H9 (cell line): ENCODE results near the gene NCAPH2. TPM values are rescaled to one million over a fixed set of nuclear protein-coding genes. Genes with fewer than 3 reads are reported as not detected.
A peak's percentile ranks its signal among the peaks of the same experiment; 100 is the strongest.

Experiments used
- DNase-seq: peaks from one replicate; pipeline ENCODE4 v3.0.0-alpha.2; 2017
- H2AFZ ChIP-seq: one replicate; pipeline ENCODE4 v1.6.1; 2013; ENCODE audit warnings: mild to moderate bottlenecking, low read length, control low read depth, moderate library complexity
- H2AK5ac ChIP-seq: 2 replicates; pipeline ENCODE4 v1.6.1; 2013; ENCODE audit warnings: low read length, control low read depth, mixed read lengths; ENCODE audit not compliant: insufficient read length
- H2BK120ac ChIP-seq: one replicate; pipeline ENCODE4 v1.6.1; 2013; ENCODE audit warnings: low read depth, mild to moderate bottlenecking, low read length, control low read depth, inconsistent platforms; ENCODE audit not compliant: poor library complexity, severe bottlenecking
- H2BK12ac ChIP-seq: 2 replicates; pipeline ENCODE4 v1.6.1; 2013; ENCODE audit warnings: low read length, control low read depth, mixed read lengths, low read depth; ENCODE audit not compliant: insufficient read length
- H2BK15ac ChIP-seq: 2 replicates; pipeline ENCODE4 v1.6.1; 2013; ENCODE audit warnings: low read depth, low read length, control low read depth
- H2BK20ac ChIP-seq: one replicate; pipeline ENCODE4 v1.6.1; 2013; ENCODE audit warnings: low read depth, mild to moderate bottlenecking, low read length, control low read depth, inconsistent platforms; ENCODE audit not compliant: poor library complexity, severe bottlenecking
- H2BK5ac ChIP-seq: 2 replicates; pipeline ENCODE4 v1.6.1; 2013; ENCODE audit warnings: low read length, control low read depth, mixed read lengths; ENCODE audit not compliant: insufficient read length
- H3K14ac ChIP-seq: 2 replicates; pipeline ENCODE4 v1.6.1; 2013; ENCODE audit warnings: low read length, control low read depth; ENCODE audit not compliant: insufficient read depth
- H3K18ac ChIP-seq: 2 replicates; pipeline ENCODE4 v1.6.1; 2013; ENCODE audit warnings: low read depth, mild to moderate bottlenecking, mixed read lengths, low read length, control low read depth; ENCODE audit not compliant: insufficient read length
- H3K23ac ChIP-seq: 2 replicates; pipeline ENCODE4 v1.6.1; 2013; ENCODE audit warnings: low read length, control low read depth, mixed read lengths, low read depth; ENCODE audit not compliant: insufficient read length
- H3K23me2 ChIP-seq: 2 replicates; pipeline ENCODE4 v1.6.1; 2013; ENCODE audit warnings: low read depth, mild to moderate bottlenecking, mixed read lengths, low read length, control low read depth; ENCODE audit not compliant: insufficient read length, poor library complexity, severe bottlenecking
- H3K27ac ChIP-seq: 2 replicates; pipeline ENCODE4 v1.5.1; 2013; ENCODE audit warnings: low read length, control low read depth, mixed read lengths, low read depth; ENCODE audit not compliant: insufficient read length
- H3K27me3 ChIP-seq: 2 replicates; pipeline ENCODE4 v1.6.1; 2013; ENCODE audit warnings: low read length, control low read depth, inconsistent platforms; ENCODE audit not compliant: insufficient read depth
- H3K4ac ChIP-seq: 2 replicates; pipeline ENCODE4 v1.6.1; 2013; ENCODE audit warnings: low read depth, mild to moderate bottlenecking, control low read depth, inconsistent platforms, low read length, moderate library complexity
- H3K4me1 ChIP-seq: 2 replicates; pipeline ENCODE4 v1.6.1; 2013; ENCODE audit warnings: low read length, control low read depth, inconsistent platforms; ENCODE audit not compliant: insufficient read depth
- H3K4me2 ChIP-seq: 2 replicates; pipeline ENCODE4 v1.6.1; 2013; ENCODE audit warnings: low read length, control low read depth, mixed read lengths; ENCODE audit not compliant: insufficient read length, insufficient read depth
- H3K56ac ChIP-seq: 2 replicates; pipeline ENCODE4 v1.6.1; 2013; ENCODE audit warnings: low read depth, mild to moderate bottlenecking, mixed read lengths, low read length, control low read depth; ENCODE audit not compliant: insufficient read length
- H3K79me1 ChIP-seq: 2 replicates; pipeline ENCODE4 v1.6.1; 2013; ENCODE audit warnings: low read depth, mild to moderate bottlenecking, moderate library complexity, low read length, control low read depth, inconsistent platforms; ENCODE audit not compliant: insufficient read depth, poor library complexity, severe bottlenecking
- H3K79me2 ChIP-seq: 2 replicates; pipeline ENCODE4 v1.6.1; 2013; ENCODE audit warnings: low read length, control low read depth, inconsistent platforms; ENCODE audit not compliant: insufficient read depth
- H3K9ac ChIP-seq: 2 replicates; pipeline ENCODE4 v1.6.1; 2013; ENCODE audit warnings: low read length, control low read depth, mixed read lengths; ENCODE audit not compliant: insufficient read length; ENCODE audit errors: extremely low read depth
- H3K9me3 ChIP-seq: one replicate; pipeline ENCODE4 v1.6.1; 2013; ENCODE audit warnings: low read depth, low read length, inconsistent platforms; ENCODE audit not compliant: control insufficient read depth
- H3T11ph ChIP-seq: one replicate; pipeline ENCODE4 v1.6.1; 2013; ENCODE audit warnings: mild to moderate bottlenecking, low read length, control low read depth, inconsistent platforms
- H4K20me1 ChIP-seq: one replicate; pipeline ENCODE4 v1.6.1; 2013; ENCODE audit not compliant: control insufficient read depth, insufficient read length, insufficient read depth
- H4K5ac ChIP-seq: 2 replicates; pipeline ENCODE4 v1.6.1; 2013; ENCODE audit warnings: low read depth, mild to moderate bottlenecking, mixed read lengths, low read length, control low read depth; ENCODE audit not compliant: insufficient read length
- H4K8ac ChIP-seq: replicated peaks from 2 replicates; pipeline ENCODE4 v1.6.1; 2013; ENCODE audit warnings: low read length, control low read depth, mixed read lengths, low read depth; ENCODE audit not compliant: insufficient read length
- H4K91ac ChIP-seq: 2 replicates; pipeline ENCODE4 v1.6.1; 2013; ENCODE audit warnings: low read depth, mild to moderate bottlenecking, moderate library complexity, mixed read lengths, low read length, control low read depth; ENCODE audit not compliant: insufficient read length
- H3K27ac Mint-ChIP-seq, 3 experiments: 2 replicates in 2 of 3; 3 replicates in 1 of 3; pipeline ENCODE4 v1.8.0; 2020 to 2021; ENCODE audit warnings: mixed read lengths in 3 of 3, mild to moderate bottlenecking in 1 of 3, moderate library complexity in 1 of 3
- H3K27me3 Mint-ChIP-seq: 2 replicates; pipeline ENCODE4 v1.8.0; 2021; ENCODE audit warnings: low read depth, mild to moderate bottlenecking, moderate library complexity, mixed read lengths
- H3K36me3 Mint-ChIP-seq, 3 experiments: 2 replicates in 2 of 3; 3 replicates in 1 of 3; pipeline ENCODE4 v1.8.0; 2020 to 2021; ENCODE audit warnings: low read depth in 3 of 3, mixed read lengths in 3 of 3; ENCODE audit not compliant: insufficient read depth in 1 of 3
- H3K4me1 Mint-ChIP-seq, 2 experiments: 2 replicates each; pipeline ENCODE4 v1.8.0; 2020; ENCODE audit warnings: mixed read lengths in 2 of 2
- H3K4me3 Mint-ChIP-seq, 2 experiments: 2 replicates in 1 of 2; 3 replicates in 1 of 2; pipeline ENCODE4 v1.8.0; 2020 to 2021; ENCODE audit warnings: mild to moderate bottlenecking in 2 of 2, mixed read lengths in 2 of 2, moderate library complexity in 1 of 2
- H3K9me3 Mint-ChIP-seq, 2 experiments: 2 replicates in 1 of 2; 3 replicates in 1 of 2; pipeline ENCODE4 v1.8.0; 2020; ENCODE audit warnings: mild to moderate bottlenecking in 2 of 2, mixed read lengths in 2 of 2, moderate library complexity in 1 of 2
- WGBS: extraction: QIAGEN DNeasy Blood & Tissue Kit; methylation state at CpG from one replicate; pipeline ENCODE4 v1.1.7; 2013; ENCODE audit warnings: missing lambda C conversion rate, low lambda C conversion rate, mixed read lengths; ENCODE audit not compliant: insufficient read length; ENCODE audit errors: extremely low coverage; 5-methylcytosine and 5-hydroxymethylcytosine counted together
- total RNA-seq: library from RNA; stranded (reverse); gene quantifications from 2 replicates; pipeline ENCODE4 v1.2.1, GENCODE V29; 2021
- TF ChIP-seq, protein P1 (sequence below): fragments of 200-600 bp; sonication (generic); conservative IDR thresholded peaks from 3 replicates; pipeline ENCODE4 v1.8.0; 2021; ENCODE audit warnings: antibody characterized with exemption, mild to moderate bottlenecking

NCAPH2 gene
- total RNA-seq, 1 experiment from 2014 or later = 76.2 TPM

DNA sequence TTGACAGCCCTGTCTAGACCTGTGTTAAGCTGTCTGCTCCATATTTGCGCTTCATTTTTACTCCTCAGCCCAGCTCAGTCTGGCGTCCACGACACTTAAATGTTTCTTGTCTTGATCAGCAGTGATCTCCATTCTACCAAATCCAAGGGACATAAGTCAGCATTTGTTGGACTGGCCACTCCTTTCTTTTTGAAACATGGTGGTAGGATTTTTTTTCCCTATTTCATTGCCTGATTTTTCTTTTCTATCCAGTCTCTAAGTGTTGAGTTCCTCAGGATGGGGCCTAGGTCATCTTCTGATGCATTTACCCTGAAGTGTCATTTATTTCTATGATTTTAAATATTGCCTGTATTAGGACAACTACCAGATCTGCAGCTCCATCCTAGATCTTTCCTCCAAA is 873 bp downstream of the NCAPH2 start:
- Histone ChIP-seq H2AFZ (no peak overlapping the region), H2BK20ac (no peak overlapping the region), H2AK5ac (no peak overlapping the region), H2BK12ac (no peak overlapping the region), H4K20me1 (no peaks in the 10 kb centered on the region), H2BK5ac (no peak overlapping the region), H2BK120ac (no peak overlapping the region), H3K9ac (peak overlapping the region; percentile 99), H3K18ac (no peak overlapping the region), H3K27ac (no peak overlapping the region), H3K23me2 (peaks cover 12% of the 10 kb centered on the region), H3K23ac (no peak overlapping the region), H3K9me3 (no peaks in the 10 kb centered on the region), H3K56ac (no peak overlapping the region), H3K4me1 (no peaks in the 10 kb centered on the region), H3K79me2 (peaks cover 11% of the 10 kb centered on the region; the same call in 1 of the 2 replicates), H4K8ac (no peak overlapping the region), H3K4me2 (peak overlapping the region; percentile 97), H3T11ph (no peak overlapping the region), H3K27me3 (no peaks in the 10 kb centered on the region), H3K79me1 (peaks cover 11% of the 10 kb centered on the region), H4K91ac (no peak overlapping the region), H3K14ac (no peak overlapping the region), H4K5ac (no peak overlapping the region), H3K4ac (no peak overlapping the region), H2BK15ac (no peak overlapping the region)
- H3K27ac Mint-ChIP-seq = peak overlapping the region in 2 of 3 experiments; percentile 35 to 67; a peak in 3 of 7 replicates
- no peaks in the 10 kb centered on the region for H3K9me3 Mint-ChIP-seq
- H3K4me1 Mint-ChIP-seq = peaks cover 10 to 14% of the 10 kb centered on the region in 2 experiments
- TF ChIP-seq, protein P1, sequence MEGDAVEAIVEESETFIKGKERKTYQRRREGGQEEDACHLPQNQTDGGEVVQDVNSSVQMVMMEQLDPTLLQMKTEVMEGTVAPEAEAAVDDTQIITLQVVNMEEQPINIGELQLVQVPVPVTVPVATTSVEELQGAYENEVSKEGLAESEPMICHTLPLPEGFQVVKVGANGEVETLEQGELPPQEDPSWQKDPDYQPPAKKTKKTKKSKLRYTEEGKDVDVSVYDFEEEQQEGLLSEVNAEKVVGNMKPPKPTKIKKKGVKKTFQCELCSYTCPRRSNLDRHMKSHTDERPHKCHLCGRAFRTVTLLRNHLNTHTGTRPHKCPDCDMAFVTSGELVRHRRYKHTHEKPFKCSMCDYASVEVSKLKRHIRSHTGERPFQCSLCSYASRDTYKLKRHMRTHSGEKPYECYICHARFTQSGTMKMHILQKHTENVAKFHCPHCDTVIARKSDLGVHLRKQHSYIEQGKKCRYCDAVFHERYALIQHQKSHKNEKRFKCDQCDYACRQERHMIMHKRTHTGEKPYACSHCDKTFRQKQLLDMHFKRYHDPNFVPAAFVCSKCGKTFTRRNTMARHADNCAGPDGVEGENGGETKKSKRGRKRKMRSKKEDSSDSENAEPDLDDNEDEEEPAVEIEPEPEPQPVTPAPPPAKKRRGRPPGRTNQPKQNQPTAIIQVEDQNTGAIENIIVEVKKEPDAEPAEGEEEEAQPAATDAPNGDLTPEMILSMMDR = no peak
- H3K36me3 Mint-ChIP-seq = peaks cover 0 to 6% (median 0%) of the 10 kb centered on the region in 3 experiments; a peak in 1 of 7 replicates
- no peaks in the 10 kb centered on the region for H3K27me3 Mint-ChIP-seq
- H3K4me3 Mint-ChIP-seq = peak overlapping the region; percentile 91
- WGBS = no CpG with 5 or more reads among the region's 3 CpGs
- DNase-seq = no peak
